ENCODE measurements around the gene GAB2.

The GAB2 gene

DNA sequence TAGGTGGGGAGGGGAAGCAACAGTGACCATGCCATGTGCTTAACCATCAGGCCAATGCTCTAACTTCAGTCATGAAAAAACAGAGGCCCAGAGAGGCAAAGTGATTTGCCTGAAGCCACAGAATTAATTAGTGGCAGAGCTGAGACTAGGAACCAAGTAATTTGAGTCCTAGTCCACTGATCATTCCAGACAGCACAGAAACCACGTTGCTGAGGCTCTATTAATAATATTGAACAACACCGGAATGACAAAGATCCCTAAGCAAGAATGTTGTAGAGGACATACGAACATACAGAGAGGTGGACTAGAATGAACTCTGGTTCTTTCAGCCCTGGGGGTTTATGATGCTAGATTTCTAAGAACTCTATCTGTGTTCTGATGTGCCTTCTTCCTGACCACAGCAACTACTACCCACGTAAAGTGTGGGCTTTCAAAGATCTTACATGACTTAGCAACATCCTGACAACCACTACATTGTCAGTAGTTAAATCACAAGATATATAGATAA lies 92.3 kb downstream of the GAB2 start:
- Histone ChIP-seq H3K36me3 (ENCODE audit: control insufficient read depth in 2 of 2, insufficient read depth in 2 of 2, low read length in 2 of 2) (no peaks in the 10 kb centered on the region), H3K4me1 (ENCODE audit: control insufficient read depth in 2 of 2, insufficient read depth in 2 of 2, low read length in 2 of 2) (no peaks in the 10 kb centered on the region), H3K4me3 (ENCODE audit: low read length in 2 of 2) (no peak overlapping the region), H3K27me3 (ENCODE audit: control insufficient read depth in 2 of 2, insufficient read depth in 2 of 2, low read length in 2 of 2) (no peaks in the 10 kb centered on the region), H3K27ac (ENCODE audit: low read depth in 2 of 2, low read length in 2 of 2) (no peak overlapping the region), H3K9me3 (ENCODE audit: control insufficient read depth in 2 of 2, low read length in 2 of 2) (no peaks in the 10 kb centered on the region), H3K9ac (ENCODE audit: low read depth in 1 of 2, low read length in 2 of 2) (no peak overlapping the region)

DNA sequence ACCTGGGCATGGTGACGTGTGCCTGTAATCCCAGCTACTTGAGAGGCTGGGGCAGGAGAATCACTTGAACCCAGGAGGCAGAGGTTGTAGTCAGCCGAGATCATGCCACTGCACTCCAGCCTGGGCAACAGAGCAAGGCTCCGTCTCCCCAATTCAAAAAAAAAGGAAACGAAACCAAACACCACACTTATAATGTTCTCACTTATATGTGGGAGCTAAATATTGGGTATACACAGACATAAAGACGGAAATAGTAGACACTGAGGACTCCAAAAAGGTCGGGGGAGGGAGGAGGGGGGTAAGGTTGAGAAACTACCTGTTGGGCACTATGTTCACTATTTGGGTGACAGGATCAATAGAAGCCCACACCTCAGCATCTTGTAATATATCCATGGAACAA lies 94.3 kb downstream of the GAB2 start:
- H3K4me3 ChIP-seq (ENCODE audit: low read length in 2 of 2), result no peak overlapping the region
- H3K27ac ChIP-seq (ENCODE audit: low read depth in 2 of 2, low read length in 2 of 2), result no peak overlapping the region
- H3K9me3 ChIP-seq (ENCODE audit: control insufficient read depth in 2 of 2, low read length in 2 of 2), result no peaks in the 10 kb centered on the region
- no peaks in the 10 kb centered on the region for H3K27me3 ChIP-seq (ENCODE audit: control insufficient read depth in 2 of 2, insufficient read depth in 2 of 2, low read length in 2 of 2)
- H3K36me3 ChIP-seq (ENCODE audit: control insufficient read depth in 2 of 2, insufficient read depth in 2 of 2, low read length in 2 of 2), result no peaks in the 10 kb centered on the region
- peaks cover 0 to 3% of the 10 kb centered on the region in 2 donors for H3K4me1 ChIP-seq (ENCODE audit: control insufficient read depth in 2 of 2, insufficient read depth in 2 of 2, low read length in 2 of 2)
- H3K9ac ChIP-seq (ENCODE audit: low read depth in 1 of 2, low read length in 2 of 2), result no peak overlapping the region

DNA sequence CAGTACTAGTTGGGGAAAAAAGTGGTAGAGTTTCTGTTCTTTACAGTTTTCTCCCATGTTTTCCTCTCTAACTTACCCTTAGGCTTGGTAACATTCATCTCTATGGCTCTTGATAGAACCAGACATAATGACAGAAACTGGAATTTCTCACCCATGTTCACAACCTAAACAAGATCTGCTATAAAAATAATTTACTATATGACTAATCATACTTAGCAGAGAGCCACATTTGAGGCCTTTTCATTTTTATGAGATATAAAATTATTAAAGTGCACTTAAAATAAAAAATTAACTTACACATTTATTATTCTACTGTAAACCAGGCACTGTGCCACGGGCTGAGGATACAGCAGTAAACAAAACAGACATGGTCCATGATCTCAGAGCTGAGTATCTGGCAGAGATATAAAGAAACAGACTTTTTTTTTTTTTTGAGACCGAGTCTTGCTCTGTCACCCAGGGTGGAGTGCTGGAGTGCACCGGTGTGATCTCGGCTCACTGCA lies 98.1 kb downstream of the GAB2 start:
- no peak overlapping the region for H3K9ac ChIP-seq (ENCODE audit: low read depth in 1 of 2, low read length in 2 of 2)
- peaks cover 0 to 3% of the 10 kb centered on the region in 2 donors for H3K4me1 ChIP-seq (ENCODE audit: control insufficient read depth in 2 of 2, insufficient read depth in 2 of 2, low read length in 2 of 2)
- H3K27me3 ChIP-seq (ENCODE audit: control insufficient read depth in 2 of 2, insufficient read depth in 2 of 2, low read length in 2 of 2), result no peaks in the 10 kb centered on the region
- no peaks in the 10 kb centered on the region for H3K9me3 ChIP-seq (ENCODE audit: control insufficient read depth in 2 of 2, low read length in 2 of 2)
- no peak overlapping the region for H3K27ac ChIP-seq (ENCODE audit: low read depth in 2 of 2, low read length in 2 of 2)
- no peaks in the 10 kb centered on the region for H3K36me3 ChIP-seq (ENCODE audit: control insufficient read depth in 2 of 2, insufficient read depth in 2 of 2, low read length in 2 of 2)
- H3K4me3 ChIP-seq (ENCODE audit: low read length in 2 of 2), result no peak overlapping the region

DNA sequence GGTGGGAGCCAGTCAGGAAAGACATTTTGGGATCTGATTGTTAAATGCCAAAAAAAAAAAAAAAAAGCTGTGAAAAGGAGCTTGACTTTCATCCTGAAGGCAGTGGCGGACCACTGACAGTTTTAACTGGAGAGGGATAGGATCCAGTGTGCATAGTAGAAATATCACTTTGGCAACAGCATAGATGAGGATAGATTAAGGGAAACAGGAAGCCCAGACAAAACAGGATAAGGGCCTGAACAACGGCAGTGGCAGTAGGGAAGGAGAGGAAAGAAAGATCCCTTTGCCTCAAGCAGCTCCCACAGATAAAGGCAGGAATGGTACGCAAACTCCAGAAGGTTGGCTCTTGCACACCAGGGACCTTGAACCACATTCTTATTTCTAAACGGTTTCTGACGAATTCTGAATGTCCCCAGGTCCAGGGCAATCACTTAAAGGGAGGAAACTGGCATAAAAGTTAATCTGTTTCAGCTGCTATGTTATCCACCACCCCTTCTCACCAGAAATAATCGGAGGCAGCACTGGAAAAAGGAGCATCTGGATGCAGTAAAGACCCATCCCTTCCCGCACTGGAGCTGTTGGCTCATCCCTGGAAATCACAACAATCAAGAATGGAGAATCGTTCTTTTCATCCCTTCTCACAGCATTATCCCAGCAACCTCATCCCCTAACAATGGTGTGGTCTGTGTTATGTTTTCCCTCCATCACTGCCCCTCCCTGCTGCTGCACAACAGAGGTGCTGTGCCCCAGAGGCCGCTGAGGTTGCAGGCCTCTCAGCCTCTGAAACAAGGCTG lies 99.1 kb downstream of the GAB2 start:
- Histone ChIP-seq H3K36me3 (ENCODE audit: control insufficient read depth in 2 of 2, insufficient read depth in 2 of 2, low read length in 2 of 2) (no peaks in the 10 kb centered on the region), H3K9ac (ENCODE audit: low read depth in 1 of 2, low read length in 2 of 2) (no peak overlapping the region), H3K4me3 (ENCODE audit: low read length in 2 of 2) (no peak overlapping the region), H3K4me1 (ENCODE audit: control insufficient read depth in 2 of 2, insufficient read depth in 2 of 2, low read length in 2 of 2) (peaks cover 3 to 8% of the 10 kb centered on the region in 2 donors), H3K27ac (ENCODE audit: low read depth in 2 of 2, low read length in 2 of 2) (no peak overlapping the region), H3K27me3 (ENCODE audit: control insufficient read depth in 2 of 2, insufficient read depth in 2 of 2, low read length in 2 of 2) (no peaks in the 10 kb centered on the region), H3K9me3 (ENCODE audit: control insufficient read depth in 2 of 2, low read length in 2 of 2) (no peaks in the 10 kb centered on the region)

DNA sequence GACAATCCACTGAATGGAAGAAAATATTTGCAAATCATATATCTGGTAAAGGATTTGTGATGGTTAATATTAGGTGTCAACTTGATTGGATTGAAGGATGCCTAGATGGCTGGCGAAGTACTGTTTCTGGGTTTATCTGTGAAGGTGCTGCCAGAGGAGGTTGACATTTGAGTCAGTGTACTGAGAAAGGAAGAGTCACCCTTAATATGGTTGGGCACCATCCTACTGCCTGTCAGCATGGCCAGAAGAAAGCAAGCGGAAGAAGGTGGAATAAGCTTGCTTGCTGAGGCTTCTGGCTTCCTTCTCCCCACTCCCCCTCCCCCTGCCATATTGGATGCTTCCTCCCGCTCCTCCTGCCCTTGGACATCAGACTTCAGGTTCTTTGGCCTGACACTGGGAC lies 101.9 kb downstream of the GAB2 start:
- Histone ChIP-seq H3K36me3 (ENCODE audit: control insufficient read depth in 2 of 2, insufficient read depth in 2 of 2, low read length in 2 of 2) (no peaks in the 10 kb centered on the region), H3K9ac (ENCODE audit: low read depth in 1 of 2, low read length in 2 of 2) (no peak overlapping the region), H3K4me3 (ENCODE audit: low read length in 2 of 2) (no peak overlapping the region), H3K9me3 (ENCODE audit: control insufficient read depth in 2 of 2, low read length in 2 of 2) (no peaks in the 10 kb centered on the region), H3K27me3 (ENCODE audit: control insufficient read depth in 2 of 2, insufficient read depth in 2 of 2, low read length in 2 of 2) (no peaks in the 10 kb centered on the region), H3K4me1 (ENCODE audit: control insufficient read depth in 2 of 2, insufficient read depth in 2 of 2, low read length in 2 of 2) (peaks cover 10 to 17% of the 10 kb centered on the region in 2 donors), H3K27ac (ENCODE audit: low read depth in 2 of 2, low read length in 2 of 2) (no peak overlapping the region)

DNA sequence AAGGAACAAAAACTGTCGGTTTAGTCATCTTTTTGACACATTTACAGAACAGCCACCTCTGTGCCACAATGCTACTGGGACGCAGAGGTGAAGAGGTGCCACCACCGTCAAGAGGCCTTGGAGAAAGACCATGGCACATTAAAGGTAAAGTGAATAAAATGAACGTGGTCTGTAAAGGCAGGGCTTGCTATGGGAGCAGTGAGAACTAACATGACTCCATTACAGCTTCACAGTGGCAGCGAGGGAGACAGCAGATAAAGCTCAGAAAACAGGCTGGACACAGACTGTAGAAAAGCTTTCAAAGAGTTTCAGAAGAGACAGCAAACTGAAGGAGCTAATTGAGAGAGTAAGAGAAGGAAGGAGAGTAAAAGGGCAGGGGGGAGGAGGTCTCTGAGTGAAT lies 102.9 kb downstream of the GAB2 start:
- no peaks in the 10 kb centered on the region for H3K9me3 ChIP-seq (ENCODE audit: control insufficient read depth in 2 of 2, low read length in 2 of 2)
- no peak overlapping the region for H3K27ac ChIP-seq (ENCODE audit: low read depth in 2 of 2, low read length in 2 of 2)
- no peak overlapping the region for H3K4me3 ChIP-seq (ENCODE audit: low read length in 2 of 2)
- H3K27me3 ChIP-seq (ENCODE audit: control insufficient read depth in 2 of 2, insufficient read depth in 2 of 2, low read length in 2 of 2), result no peaks in the 10 kb centered on the region
- peaks cover 9 to 17% of the 10 kb centered on the region in 2 donors for H3K4me1 ChIP-seq (ENCODE audit: control insufficient read depth in 2 of 2, insufficient read depth in 2 of 2, low read length in 2 of 2)
- no peak overlapping the region for H3K9ac ChIP-seq (ENCODE audit: low read depth in 1 of 2, low read length in 2 of 2)
- H3K36me3 ChIP-seq (ENCODE audit: control insufficient read depth in 2 of 2, insufficient read depth in 2 of 2, low read length in 2 of 2), result no peaks in the 10 kb centered on the region

DNA sequence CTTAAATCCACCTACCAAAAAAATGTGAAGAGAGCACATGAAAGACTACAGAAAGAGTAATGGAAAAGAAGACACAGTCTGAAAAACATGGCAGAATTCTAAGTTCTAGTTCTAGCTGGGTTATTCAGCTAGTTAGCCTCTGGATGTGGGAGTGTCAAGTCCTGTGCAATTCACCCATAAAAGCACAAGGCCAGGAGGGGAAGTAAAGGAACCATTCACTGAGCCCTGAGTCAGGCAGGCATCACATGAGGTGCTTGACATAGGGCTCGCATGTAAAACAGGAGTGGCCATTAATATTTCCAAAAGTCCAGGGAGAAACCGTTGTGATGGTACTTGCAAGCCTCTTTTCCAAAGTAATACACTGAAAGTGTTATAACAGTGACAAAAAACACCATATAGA lies 103.7 kb downstream of the GAB2 start:
- Histone ChIP-seq H3K27me3 (ENCODE audit: control insufficient read depth in 2 of 2, insufficient read depth in 2 of 2, low read length in 2 of 2) (no peaks in the 10 kb centered on the region), H3K27ac (ENCODE audit: low read depth in 2 of 2, low read length in 2 of 2) (no peak overlapping the region), H3K36me3 (ENCODE audit: control insufficient read depth in 2 of 2, insufficient read depth in 2 of 2, low read length in 2 of 2) (no peaks in the 10 kb centered on the region), H3K4me1 (ENCODE audit: control insufficient read depth in 2 of 2, insufficient read depth in 2 of 2, low read length in 2 of 2) (peaks cover 8 to 17% of the 10 kb centered on the region in 2 donors), H3K4me3 (ENCODE audit: low read length in 2 of 2) (no peak overlapping the region), H3K9me3 (ENCODE audit: control insufficient read depth in 2 of 2, low read length in 2 of 2) (no peaks in the 10 kb centered on the region), H3K9ac (ENCODE audit: low read depth in 1 of 2, low read length in 2 of 2) (no peak overlapping the region)

DNA sequence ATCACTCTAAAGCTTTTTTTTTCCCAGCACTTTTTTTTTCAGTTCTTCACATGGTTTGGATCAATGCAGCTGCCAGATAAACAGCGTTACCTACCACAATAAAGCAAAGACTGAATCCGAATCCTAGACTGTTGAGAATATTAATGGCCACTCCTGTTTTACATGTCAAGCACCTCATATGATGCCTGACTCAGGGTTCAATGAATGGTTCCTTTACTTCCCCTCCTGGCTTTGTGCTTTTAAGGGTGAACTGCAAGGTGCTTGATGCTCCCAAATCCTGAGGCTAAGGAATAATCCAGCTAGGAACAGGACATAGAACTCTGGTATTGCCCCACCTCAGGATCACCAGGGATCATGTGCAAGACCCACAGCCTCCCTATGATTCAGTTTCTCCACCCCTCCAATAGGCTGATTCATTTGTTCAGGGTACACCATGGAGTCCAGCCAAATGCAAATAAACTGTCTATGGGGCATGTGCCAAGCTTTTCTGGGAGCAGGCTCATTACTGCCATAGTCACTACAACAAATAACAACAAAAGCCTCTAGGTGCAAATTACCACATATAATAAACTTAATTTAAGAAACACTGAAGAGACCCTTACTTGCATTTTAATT lies 104.3 kb downstream of the GAB2 start:
- peak overlapping the region in 1 of 2 donors; percentile 8 for H3K4me3 ChIP-seq (ENCODE audit: low read length in 2 of 2)
- peak overlapping the region; percentile 2 to 30 for H3K27ac ChIP-seq (ENCODE audit: low read depth in 2 of 2, low read length in 2 of 2)
- no peaks in the 10 kb centered on the region for H3K36me3 ChIP-seq (ENCODE audit: control insufficient read depth in 2 of 2, insufficient read depth in 2 of 2, low read length in 2 of 2)
- H3K27me3 ChIP-seq (ENCODE audit: control insufficient read depth in 2 of 2, insufficient read depth in 2 of 2, low read length in 2 of 2), result no peaks in the 10 kb centered on the region
- H3K9me3 ChIP-seq (ENCODE audit: control insufficient read depth in 2 of 2, low read length in 2 of 2), result no peaks in the 10 kb centered on the region
- H3K4me1 ChIP-seq (ENCODE audit: control insufficient read depth in 2 of 2, insufficient read depth in 2 of 2, low read length in 2 of 2), result peaks cover 8 to 17% of the 10 kb centered on the region in 2 donors
- H3K9ac ChIP-seq (ENCODE audit: low read depth in 1 of 2, low read length in 2 of 2), result no peak overlapping the region

DNA sequence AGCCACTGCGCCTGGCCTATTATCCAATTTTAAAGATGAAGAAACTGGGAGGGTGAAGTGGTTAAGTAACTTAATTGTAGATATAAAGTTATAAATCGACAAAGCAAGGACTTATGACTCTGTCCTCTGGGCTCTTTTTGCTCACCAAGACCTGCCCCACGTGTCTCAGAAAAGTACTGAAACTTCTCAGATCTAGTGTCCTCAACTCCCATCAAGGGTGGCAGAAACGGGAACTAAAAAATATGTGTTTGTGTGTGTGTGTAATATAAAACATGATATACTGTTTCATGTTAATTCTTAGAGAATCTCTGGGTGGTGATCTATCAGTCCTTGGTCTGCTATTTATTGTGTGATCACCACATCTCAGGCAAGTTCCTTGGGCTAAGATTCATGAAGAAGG lies 104.9 kb downstream of the GAB2 start:
- peak overlapping the region; percentile 2 to 30 for H3K27ac ChIP-seq (ENCODE audit: low read depth in 2 of 2, low read length in 2 of 2)
- H3K4me3 ChIP-seq (ENCODE audit: low read length in 2 of 2), result no peak overlapping the region
- H3K36me3 ChIP-seq (ENCODE audit: control insufficient read depth in 2 of 2, insufficient read depth in 2 of 2, low read length in 2 of 2), result no peaks in the 10 kb centered on the region
- H3K27me3 ChIP-seq (ENCODE audit: control insufficient read depth in 2 of 2, insufficient read depth in 2 of 2, low read length in 2 of 2), result no peaks in the 10 kb centered on the region
- H3K4me1 ChIP-seq (ENCODE audit: control insufficient read depth in 2 of 2, insufficient read depth in 2 of 2, low read length in 2 of 2), result peaks cover 8 to 17% of the 10 kb centered on the region in 2 donors
- H3K9me3 ChIP-seq (ENCODE audit: control insufficient read depth in 2 of 2, low read length in 2 of 2), result no peaks in the 10 kb centered on the region
- no peak overlapping the region for H3K9ac ChIP-seq (ENCODE audit: low read depth in 1 of 2, low read length in 2 of 2)

DNA sequence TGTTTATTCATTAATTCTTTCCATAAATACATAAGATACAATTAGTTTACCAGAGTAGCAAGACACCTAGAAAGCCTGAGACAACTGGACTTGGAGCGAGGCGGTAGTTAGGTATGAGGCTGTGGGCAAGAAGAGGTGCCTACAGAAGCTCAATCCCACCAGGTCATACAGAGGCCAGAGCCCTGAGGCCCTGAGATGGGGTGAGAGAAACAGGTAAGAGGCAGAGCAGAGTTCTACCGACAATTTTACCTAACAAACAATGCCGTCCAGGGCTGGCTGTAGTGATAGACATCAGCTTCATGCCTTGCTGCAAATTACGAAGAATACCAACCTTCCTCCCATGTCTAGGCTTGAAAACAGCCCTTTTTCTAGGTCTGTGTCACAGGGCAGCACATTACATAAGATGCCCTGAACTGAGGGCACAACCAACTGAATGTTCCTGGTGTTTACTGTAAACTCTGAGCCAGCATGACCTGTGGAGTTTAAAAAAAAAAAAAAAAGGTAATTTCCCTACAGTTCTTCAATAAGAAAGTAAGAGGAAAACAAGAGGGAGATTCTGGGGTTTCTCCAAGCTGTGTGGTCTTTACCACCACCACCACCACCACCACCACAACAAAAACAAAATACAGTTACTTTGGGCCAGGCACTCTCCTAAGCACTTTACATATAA lies 105.8 kb downstream of the GAB2 start:
- H3K4me3 ChIP-seq (ENCODE audit: low read length in 2 of 2), result no peak overlapping the region
- peak overlapping the region in 1 of 2 donors; percentile 28 for H3K27ac ChIP-seq (ENCODE audit: low read depth in 2 of 2, low read length in 2 of 2)
- peaks cover 8 to 17% of the 10 kb centered on the region in 2 donors for H3K4me1 ChIP-seq (ENCODE audit: control insufficient read depth in 2 of 2, insufficient read depth in 2 of 2, low read length in 2 of 2)
- H3K36me3 ChIP-seq (ENCODE audit: control insufficient read depth in 2 of 2, insufficient read depth in 2 of 2, low read length in 2 of 2), result no peaks in the 10 kb centered on the region
- H3K9me3 ChIP-seq (ENCODE audit: control insufficient read depth in 2 of 2, low read length in 2 of 2), result no peaks in the 10 kb centered on the region
- no peak overlapping the region for H3K9ac ChIP-seq (ENCODE audit: low read depth in 1 of 2, low read length in 2 of 2)
- H3K27me3 ChIP-seq (ENCODE audit: control insufficient read depth in 2 of 2, insufficient read depth in 2 of 2, low read length in 2 of 2), result no peaks in the 10 kb centered on the region

All from mucosa of rectum (tissue), 2 donors.